Gastrocnemius medialis (tissue), 4 donors: Measurements from ENCODE around the gene ANKRD11. TPM values are rescaled to one million over a fixed set of nuclear protein-coding genes. Genes with fewer than 3 reads are reported as not detected.
"Not testable (repeated sequence)": the region's sequence is repeated elsewhere in the genome, so short reads cannot be mapped to it uniquely, and the experiment has no call there.

Experiments
- ATAC-seq, 2 donors: fragments of 150-250 bp; one replicate each; pipeline ENCODE4 v1.9.1; 2016
- DNase-seq, 2 donors: peaks; one replicate each; pipeline ENCODE4 v3.0.0-alpha.2; 2019
- H3K27ac ChIP-seq, 4 donors: fragments of 200-600 bp; sonication (generic); 1 replicate in 1 of 4; 2 replicates in 3 of 4; pipeline ENCODE4 v1.5.1; 2016 to 2018; ENCODE audit warnings: mild to moderate bottlenecking in 2 of 4, moderate library complexity in 1 of 4
- H3K27me3 ChIP-seq, 3 donors: fragments of 200-600 bp; sonication (generic) in 2 of 3; 1 replicate in 1 of 3; 2 replicates in 2 of 3; pipeline versions ENCODE4 v1.5.1 to v1.6.0; 2016 to 2019; ENCODE audit warnings: mild to moderate bottlenecking in 1 of 3, moderate library complexity in 1 of 3
- H3K36me3 ChIP-seq, 2 donors: fragments of 200-600 bp; sonication (generic) in 1 of 2; one replicate each; pipeline ENCODE4 v1.5.1; 2017 to 2018
- H3K4me1 ChIP-seq, 2 donors: fragments of 200-600 bp; sonication (generic) in 1 of 2; one replicate each; pipeline ENCODE4 v1.5.1; 2016 to 2017; ENCODE audit warnings: mild to moderate bottlenecking in 2 of 2
- H3K4me3 ChIP-seq, 4 donors: fragments of 200-600 bp; sonication (generic) in 3 of 4; 1 replicate in 1 of 4; 2 replicates in 3 of 4; pipeline ENCODE4 v1.5.1; 2016 to 2019; ENCODE audit warnings: mild to moderate bottlenecking in 2 of 4
- H3K9me3 ChIP-seq, 3 donors: fragments of 200-600 bp; sonication (generic) in 2 of 3; 1 replicate in 1 of 3; 2 replicates in 2 of 3; pipeline ENCODE4 v1.5.1; 2016 to 2019
- CTCF ChIP-seq, 5 experiments: fragments of 450-650 bp in 3 of 5; fragments of 200-600 bp in 2 of 5; sonication (generic) in 2 of 5; IDR thresholded peaks in 4 of 5; conservative IDR thresholded peaks in 1 of 5; 1 replicate in 4 of 5; 2 replicates in 1 of 5; pipeline ENCODE4 v1.5.1; 2016 to 2019; ENCODE audit warnings: antibody characterized with exemption in 5 of 5, mild to moderate bottlenecking in 3 of 5, moderate library complexity in 3 of 5
- POLR2A ChIP-seq, 2 donors: fragments of 450-650 bp; IDR thresholded peaks; one replicate each; pipeline ENCODE4 v1.6.1; 2017; ENCODE audit warnings: antibody characterized with exemption in 2 of 2, mild to moderate bottlenecking in 2 of 2, moderate library complexity in 2 of 2
- in situ Hi-C, 4 donors: fragments of 200-750 bp; cut with MboI; loops; one replicate each; pipeline versions ENCODE4 v1.15.0 to v1.8.0; 2017; ENCODE audit warnings: low sequenced_read_pairs in 4 of 4
- intact Hi-C: fragments of 100-400 bp; cut with DNase I; formaldehyde crosslinking; loops from one replicate; pipeline ENCODE4 v1.15.1; 2023; ENCODE audit warnings: low total_unique reads
- total RNA-seq, 4 donors: library from RNA; depleted of rRNA; stranded (reverse); fragments of >200 nt; gene quantifications; one replicate each; pipeline versions ENCODE4 v1.1.0 to v1.2.3, GENCODE V29; 2016

Gene ANKRD11
- total RNA-seq, 4 donors from 2014 or later = 26.0 to 77.0 (median 55.0) TPM

- intact Hi-C loops = no loop called here
- ATAC-seq (no peak), DNase-seq (no peak)
- Histone ChIP-seq H3K4me3 (no peak overlapping the region), H3K36me3 (no peaks in the 10 kb centered on the region), H3K27me3 (no peaks in the 10 kb centered on the region), H3K27ac (peak overlapping the region; percentile 73 to 97 (median 88)), H3K4me1 (peaks cover 77 to 89% of the 10 kb centered on the region in 2 donors), H3K9me3 (no peaks in the 10 kb centered on the region)
- in situ Hi-C loops = loop anchor here in 2 of 4 donors (10.0 to 25.0 kb wide), 2 partner anchors 173 to 181 kb away; partner anchors contain the start of gene SPG7 (in 2 of the 2)
- TF ChIP-seq POLR2A (IDR thresholded peaks at IDR 0.05) = no peak
- no peak for TF ChIP-seq CTCF (IDR thresholded peaks at IDR 0.05 in 4 of 5, conservative IDR thresholded peaks at IDR 0.05 in 1 of 5)
These were observed 158.8 kb downstream of the ANKRD11 start for GRCh38 chr16:89331371-89332109.

GRCh38 chr16:89330177-89330856 lies 160.0 kb downstream of the ANKRD11 start:
- Histone ChIP-seq H3K4me1 (peaks cover 77 to 89% of the 10 kb centered on the region in 2 donors), H3K36me3 (no peaks in the 10 kb centered on the region), H3K9me3 (no peaks in the 10 kb centered on the region), H3K27me3 (no peaks in the 10 kb centered on the region), H3K4me3 (no peak overlapping the region), H3K27ac (peak overlapping the region; percentile 73 to 97 (median 88))
- ATAC-seq (peak; percentile 22 to 38), DNase-seq (peak in 1 of 2 donors; percentile 55)
- in situ Hi-C loops (loop anchor here in 2 of 4 donors (10.0 to 25.0 kb wide), 2 partner anchors 174 to 182 kb away; partner anchors contain the start of gene SPG7 (in 2 of the 2)), intact Hi-C loops (no loop called here)
- TF ChIP-seq CTCF (IDR thresholded peaks at IDR 0.05 in 4 of 5, conservative IDR thresholded peaks at IDR 0.05 in 1 of 5) (no peak), POLR2A (IDR thresholded peaks at IDR 0.05) (no peak)

GRCh38 chr16:89329830-89330176 lies 160.6 kb downstream of the ANKRD11 start:
- Histone ChIP-seq H3K4me1 (peaks cover 77 to 89% of the 10 kb centered on the region in 2 donors), H3K27ac (peak overlapping the region; percentile 73 to 97 (median 88))
- in situ Hi-C loops = loop anchor here in 2 of 4 donors (10.0 to 25.0 kb wide), 2 partner anchors 175 to 182 kb away; partner anchors contain the start of gene SPG7 (in 2 of the 2)
- DNase-seq, H3K9me3 ChIP-seq, H3K27me3 ChIP-seq, ATAC-seq, intact Hi-C loops, H3K36me3 ChIP-seq, H3K4me3 ChIP-seq: not testable (repeated sequence)

GRCh38 chr16:89328412-89329400 lies 161.7 kb downstream of the ANKRD11 start:
- H3K36me3 ChIP-seq, intact Hi-C loops, H3K27me3 ChIP-seq, H3K4me3 ChIP-seq, ATAC-seq, H3K9me3 ChIP-seq: not testable (repeated sequence)
- DNase-seq = peak in 1 of 2 donors; percentile 9
- Histone ChIP-seq H3K4me1 (peaks cover 77 to 89% of the 10 kb centered on the region in 2 donors), H3K27ac (peak overlapping the region; percentile 73 to 97 (median 88))
- in situ Hi-C loops = loop anchor here in 1 of 4 donors (25.0 kb wide), 1 partner anchor 184 kb away; the partner anchor contains the start of gene SPG7

GRCh38 chr16:89326721-89327120 lies 163.6 kb downstream of the ANKRD11 start:
- ATAC-seq (no peak), DNase-seq (no peak)
- TF ChIP-seq POLR2A (IDR thresholded peaks at IDR 0.05) = no peak
- no peak for TF ChIP-seq CTCF (IDR thresholded peaks at IDR 0.05 in 4 of 5, conservative IDR thresholded peaks at IDR 0.05 in 1 of 5)
- intact Hi-C loops = no loop called here
- H3K9me3 ChIP-seq = no peaks in the 10 kb centered on the region
- peak overlapping the region; percentile 92 to 96 (median 93) for H3K27ac ChIP-seq
- in situ Hi-C loops = loop anchor here in 1 of 4 donors (25.0 kb wide), 1 partner anchor 186 kb away; the partner anchor contains the start of gene SPG7
- H3K27me3 ChIP-seq = no peaks in the 10 kb centered on the region
- H3K4me1 ChIP-seq = peaks cover 79 to 90% of the 10 kb centered on the region in 2 donors
- no peaks in the 10 kb centered on the region for H3K36me3 ChIP-seq
- peak overlapping the region in 1 of 4 donors; percentile 32 for H3K4me3 ChIP-seq
